OCI-LY3 (cell line): ENCODE results near the gene CXXC1.

Source experiments
- H2AFZ ChIP-seq: fragments of 200-600, 300-600 bp; shearing (Covaris generic); 2 replicates; pipeline ENCODE4 v1.6.0; 2014; ENCODE audit warnings: antibody characterized with exemption, low read depth, low read length
- H3K27ac ChIP-seq: fragments of 200-600, 300-600 bp; sonication (generic); 2 replicates; pipeline ENCODE4 v1.5.1; 2014; ENCODE audit warnings: mild to moderate bottlenecking, low read length, moderate library complexity, mixed read lengths
- H3K27me3 ChIP-seq: fragments of 200-600, 300-600 bp; sonication (generic); 2 replicates; pipeline ENCODE4 v1.6.1; 2014; ENCODE audit warnings: low read depth, low read length, mixed read lengths
- H3K36me3 ChIP-seq: fragments of 200-600, 300-600 bp; sonication (generic); replicated peaks from 2 replicates; pipeline ENCODE3; 2014; ENCODE audit warnings: low read depth, low read length, mixed read lengths
- H3K4me1 ChIP-seq: fragments of 300-600, 200-600 bp; sonication (generic); 2 replicates; pipeline ENCODE4 v1.6.1; 2014; ENCODE audit warnings: low read length, mixed read lengths
- H3K4me2 ChIP-seq: fragments of 200-600, 300-600 bp; sonication (generic); 2 replicates; pipeline ENCODE4 v1.6.1; 2014; ENCODE audit warnings: low read length, mixed read lengths
- H3K4me3 ChIP-seq: fragments of 300-600, 200-600 bp; sonication (generic); 2 replicates; pipeline ENCODE4 v1.5.1; 2014; ENCODE audit warnings: antibody characterized with exemption, mild to moderate bottlenecking, low read length, moderate library complexity
- H3K79me2 ChIP-seq: fragments of 300-600, 200-600 bp; shearing (Covaris generic); 2 replicates; pipeline ENCODE4 v1.6.1; 2014; ENCODE audit warnings: mild to moderate bottlenecking, low read length, mixed read lengths
- H3K9ac ChIP-seq: fragments of 300-600, 200-600 bp; shearing (Covaris generic); 2 replicates; pipeline ENCODE4 v1.6.0; 2014; ENCODE audit warnings: mild to moderate bottlenecking, low read length, moderate library complexity
- H3K9me3 ChIP-seq: fragments of 200-600, 300-600 bp; shearing (Covaris generic); 2 replicates; pipeline ENCODE4 v1.6.1; 2014; ENCODE audit warnings: low read length, mixed read lengths; ENCODE audit not compliant: insufficient read depth
- H4K20me1 ChIP-seq: fragments of 200-600, 300-600 bp; sonication (generic); 2 replicates; pipeline ENCODE4 v1.6.1; 2016; ENCODE audit warnings: low read length, mixed read lengths; ENCODE audit not compliant: insufficient read depth
- CTCF ChIP-seq: fragments of 200-600, 300-600 bp; sonication (generic); IDR thresholded peaks from 2 replicates; pipeline ENCODE4 v1.5.1; 2014; ENCODE audit warnings: antibody characterized with exemption, low read length, low read depth
- EZH2phosphoT487 ChIP-seq: fragments of 200-600 bp; shearing (Covaris generic); IDR thresholded peaks from 2 replicates; pipeline ENCODE4 v1.6.1; 2018; ENCODE audit warnings: antibody characterized with exemption, mixed run types, low read depth

The CXXC1 gene

GRCh38 chr18:50313873-50314460 lies 26.5 kb upstream of the CXXC1 start:
- Histone ChIP-seq H3K79me2 (no peaks in the 10 kb centered on the region), H3K9me3 (no peaks in the 10 kb centered on the region), H3K4me2 (peak overlapping the region; percentile 68; the same call in 1 of the 2 replicates), H3K36me3 (no peaks in the 10 kb centered on the region), H2AFZ (peak overlapping the region; percentile 16; the same call in 1 of the 2 replicates), H4K20me1 (no peaks in the 10 kb centered on the region), H3K4me1 (peaks cover 69% of the 10 kb centered on the region), H3K27ac (peak overlapping the region; percentile 84), H3K9ac (no peak overlapping the region), H3K27me3 (no peaks in the 10 kb centered on the region), H3K4me3 (no peak overlapping the region)
- TF ChIP-seq EZH2phosphoT487 (no peak), CTCF (no peak)

- Histone ChIP-seq H3K27me3 (no peaks in the 10 kb centered on the region), H3K9me3 (no peaks in the 10 kb centered on the region), H3K9ac (peak overlapping the region; percentile 53), H3K4me3 (peak overlapping the region; percentile 40), H3K27ac (peak overlapping the region; percentile 84), H3K79me2 (no peaks in the 10 kb centered on the region), H2AFZ (peak overlapping the region; percentile 24; the same call in 1 of the 2 replicates), H3K4me2 (peak overlapping the region; percentile 57), H4K20me1 (no peaks in the 10 kb centered on the region), H3K4me1 (peaks cover 77% of the 10 kb centered on the region), H3K36me3 (no peaks in the 10 kb centered on the region)
- no peak for TF ChIP-seq CTCF
- no peak for TF ChIP-seq EZH2phosphoT487
Observed at GRCh38 chr18:50313031-50313607, 25.6 kb upstream of the CXXC1 start.

- H2AFZ ChIP-seq, result no peak overlapping the region
- H3K4me3 ChIP-seq, result peak overlapping the region; percentile 15
- H3K79me2 ChIP-seq, result no peaks in the 10 kb centered on the region
- no peaks in the 10 kb centered on the region for H3K36me3 ChIP-seq
- H3K27ac ChIP-seq, result peak overlapping the region; percentile 84
- no peaks in the 10 kb centered on the region for H3K27me3 ChIP-seq
- peaks cover 76% of the 10 kb centered on the region for H3K4me1 ChIP-seq
- peak overlapping the region; percentile 57 for H3K4me2 ChIP-seq
- no peak for TF ChIP-seq EZH2phosphoT487
- TF ChIP-seq CTCF, result no peak
- no peaks in the 10 kb centered on the region for H3K9me3 ChIP-seq
- H4K20me1 ChIP-seq, result no peaks in the 10 kb centered on the region
- H3K9ac ChIP-seq, result peak overlapping the region; percentile 53
Observed at GRCh38 chr18:50312296-50313030, 25.0 kb upstream of the CXXC1 start.

GRCh38 chr18:50311650-50312049 lies 24.2 kb upstream of the CXXC1 start:
- H2AFZ ChIP-seq, result peak overlapping the region; percentile 39
- TF ChIP-seq CTCF (no peak), EZH2phosphoT487 (no peak)
- H4K20me1 ChIP-seq, result no peaks in the 10 kb centered on the region
- peak overlapping the region; percentile 84 for H3K27ac ChIP-seq
- H3K9ac ChIP-seq, result peak overlapping the region; percentile 53; the same call in 1 of the 2 replicates
- no peaks in the 10 kb centered on the region for H3K27me3 ChIP-seq
- H3K9me3 ChIP-seq, result no peaks in the 10 kb centered on the region
- peak overlapping the region; percentile 57 for H3K4me2 ChIP-seq
- no peaks in the 10 kb centered on the region for H3K36me3 ChIP-seq
- peak overlapping the region; percentile 15; the same call in 1 of the 2 replicates for H3K4me3 ChIP-seq
- H3K79me2 ChIP-seq, result no peaks in the 10 kb centered on the region
- H3K4me1 ChIP-seq, result peaks cover 80% of the 10 kb centered on the region
